ENCODE measurements around the gene VSX1.

The VSX1 gene

DNA sequence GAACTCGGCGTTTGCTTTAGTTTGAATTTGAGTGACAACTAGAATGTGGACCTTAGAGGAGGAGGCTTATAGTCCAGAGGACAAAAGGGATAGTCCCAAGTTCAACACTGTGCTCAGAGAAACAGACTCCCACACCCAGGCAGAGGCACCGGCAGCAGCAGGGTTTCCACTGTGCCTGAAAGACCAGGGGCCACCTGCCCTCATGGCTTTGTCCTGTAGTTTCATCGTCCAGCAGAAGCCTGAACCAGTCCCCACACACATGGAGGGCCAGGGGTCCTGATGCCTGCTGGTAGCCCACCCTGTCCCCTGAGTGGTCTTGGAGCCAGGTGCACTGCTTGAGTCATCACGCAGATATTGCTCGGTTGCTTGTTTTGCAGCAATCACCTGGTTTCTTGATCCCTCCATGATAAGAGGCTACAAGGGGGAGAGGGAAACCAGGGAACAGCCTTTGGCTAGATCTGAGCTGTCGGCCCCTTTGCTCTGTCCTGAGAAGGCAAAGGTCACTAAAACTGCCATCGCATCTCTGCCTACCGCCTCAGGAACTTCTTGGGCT, 16.8 kb downstream of the VSX1 start:
- Histone ChIP-seq H3K4me1 (ENCODE audit: insufficient read depth, low read length, severe bottlenecking) (no peaks in the 10 kb centered on the region), H3K27me3 (ENCODE audit: insufficient read depth, low read length) (0 out of 2 replicates have a peak, but pooled peaks cover 4% of the 10 kb centered on the region), H2AFZ (ENCODE audit: low read length) (no peak overlapping the region), H3K27ac (ENCODE audit: low read depth, low read length, poor library complexity, severe bottlenecking) (no peak overlapping the region), H3K79me2 (ENCODE audit: insufficient read depth, low read length) (no peaks in the 10 kb centered on the region), H4K20me1 (ENCODE audit: insufficient read depth, low read length) (no peaks in the 10 kb centered on the region), H3K9ac (ENCODE audit: low read length) (no peak overlapping the region), H3K4me2 (ENCODE audit: low read length) (no peak overlapping the region), H3K9me2 (ENCODE audit: low read depth, low read length) (no peaks in the 10 kb centered on the region), H3F3A (ENCODE audit: insufficient read depth, low read length) (no peaks in the 10 kb centered on the region), H3K4me3 (ENCODE audit: low read depth, low read length, poor library complexity, severe bottlenecking) (no peak overlapping the region), H3K9me3 (ENCODE audit: low read length) (no peaks in the 10 kb centered on the region), H3K36me3 (ENCODE audit: insufficient read depth, low read length) (no peaks in the 10 kb centered on the region)
- TF ChIP-seq CTCF (IDR thresholded peaks at IDR 0.05; ENCODE audit: low read length) (no peak), EZH2 (IDR thresholded peaks at IDR 0.05; ENCODE audit: borderline replicate concordance, low read length) (no peak)

GRCh38 chr20:25064561-25065071, 17.3 kb downstream of the VSX1 start:
- no peaks in the 10 kb centered on the region for H3K9me2 ChIP-seq (ENCODE audit: low read depth, low read length)
- no peaks in the 10 kb centered on the region for H3K79me2 ChIP-seq (ENCODE audit: insufficient read depth, low read length)
- H3K27ac ChIP-seq (ENCODE audit: low read depth, low read length, poor library complexity, severe bottlenecking) = no peak overlapping the region
- no peaks in the 10 kb centered on the region for H3K9me3 ChIP-seq (ENCODE audit: low read length)
- no peak overlapping the region for H3K9ac ChIP-seq (ENCODE audit: low read length)
- H2AFZ ChIP-seq (ENCODE audit: low read length) = no peak overlapping the region
- no peaks in the 10 kb centered on the region for H3K4me1 ChIP-seq (ENCODE audit: insufficient read depth, low read length, severe bottlenecking)
- TF ChIP-seq EZH2 (IDR thresholded peaks at IDR 0.05; ENCODE audit: borderline replicate concordance, low read length) (no peak), CTCF (IDR thresholded peaks at IDR 0.05; ENCODE audit: low read length) (no peak)
- H3K4me3 ChIP-seq (ENCODE audit: low read depth, low read length, poor library complexity, severe bottlenecking) = no peak overlapping the region
- no peaks in the 10 kb centered on the region for H3F3A ChIP-seq (ENCODE audit: insufficient read depth, low read length)
- no peaks in the 10 kb centered on the region for H4K20me1 ChIP-seq (ENCODE audit: insufficient read depth, low read length)
- no peaks in the 10 kb centered on the region for H3K36me3 ChIP-seq (ENCODE audit: insufficient read depth, low read length)
- H3K4me2 ChIP-seq (ENCODE audit: low read length) = no peak overlapping the region
- H3K27me3 ChIP-seq (ENCODE audit: insufficient read depth, low read length) = peaks cover 4% of the 10 kb centered on the region; the same call in 1 of the 2 replicates

GRCh38 chr20:25063981-25064380, 18.0 kb downstream of the VSX1 start:
- Histone ChIP-seq H3K36me3 (ENCODE audit: insufficient read depth, low read length) (no peaks in the 10 kb centered on the region), H3K9ac (ENCODE audit: low read length) (no peak overlapping the region), H3K4me2 (ENCODE audit: low read length) (no peak overlapping the region), H3K79me2 (ENCODE audit: insufficient read depth, low read length) (no peaks in the 10 kb centered on the region), H3K27me3 (ENCODE audit: insufficient read depth, low read length) (peaks cover 4% of the 10 kb centered on the region; the same call in 1 of the 2 replicates), H4K20me1 (ENCODE audit: insufficient read depth, low read length) (no peaks in the 10 kb centered on the region), H2AFZ (ENCODE audit: low read length) (no peak overlapping the region), H3K27ac (ENCODE audit: low read depth, low read length, poor library complexity, severe bottlenecking) (no peak overlapping the region), H3K9me3 (ENCODE audit: low read length) (no peaks in the 10 kb centered on the region), H3K9me2 (ENCODE audit: low read depth, low read length) (no peaks in the 10 kb centered on the region), H3K4me1 (ENCODE audit: insufficient read depth, low read length, severe bottlenecking) (peaks cover 1% of the 10 kb centered on the region), H3K4me3 (ENCODE audit: low read depth, low read length, poor library complexity, severe bottlenecking) (no peak overlapping the region), H3F3A (ENCODE audit: insufficient read depth, low read length) (no peaks in the 10 kb centered on the region)
- TF ChIP-seq CTCF (IDR thresholded peaks at IDR 0.05; ENCODE audit: low read length) (no peak), EZH2 (IDR thresholded peaks at IDR 0.05; ENCODE audit: borderline replicate concordance, low read length) (no peak)

Data from OCI-LY1 (cell line).